ENCODE data around the gene GID8.

GID8 gene

GRCh38 chr20:62995898-62996595 lies 58.1 kb downstream of the GID8 start:
- TF ChIP-seq, protein P1, sequence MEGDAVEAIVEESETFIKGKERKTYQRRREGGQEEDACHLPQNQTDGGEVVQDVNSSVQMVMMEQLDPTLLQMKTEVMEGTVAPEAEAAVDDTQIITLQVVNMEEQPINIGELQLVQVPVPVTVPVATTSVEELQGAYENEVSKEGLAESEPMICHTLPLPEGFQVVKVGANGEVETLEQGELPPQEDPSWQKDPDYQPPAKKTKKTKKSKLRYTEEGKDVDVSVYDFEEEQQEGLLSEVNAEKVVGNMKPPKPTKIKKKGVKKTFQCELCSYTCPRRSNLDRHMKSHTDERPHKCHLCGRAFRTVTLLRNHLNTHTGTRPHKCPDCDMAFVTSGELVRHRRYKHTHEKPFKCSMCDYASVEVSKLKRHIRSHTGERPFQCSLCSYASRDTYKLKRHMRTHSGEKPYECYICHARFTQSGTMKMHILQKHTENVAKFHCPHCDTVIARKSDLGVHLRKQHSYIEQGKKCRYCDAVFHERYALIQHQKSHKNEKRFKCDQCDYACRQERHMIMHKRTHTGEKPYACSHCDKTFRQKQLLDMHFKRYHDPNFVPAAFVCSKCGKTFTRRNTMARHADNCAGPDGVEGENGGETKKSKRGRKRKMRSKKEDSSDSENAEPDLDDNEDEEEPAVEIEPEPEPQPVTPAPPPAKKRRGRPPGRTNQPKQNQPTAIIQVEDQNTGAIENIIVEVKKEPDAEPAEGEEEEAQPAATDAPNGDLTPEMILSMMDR (IDR thresholded peaks at IDR 0.05; ENCODE audit: borderline replicate concordance, insufficient read depth, low read depth, low read length) = no peak

GRCh38 chr20:62996596-62996982 lies 58.6 kb downstream of the GID8 start:
- H3K4me3 ChIP-seq (ENCODE audit: low read depth, low read length) = no peak overlapping the region
- TF ChIP-seq, protein P1 (IDR thresholded peaks at IDR 0.05; ENCODE audit: borderline replicate concordance, insufficient read depth, low read depth, low read length) = no peak

More at GRCh38 chr20:62995898-62996595, 58.1 kb downstream of the GID8 start:
- no peak overlapping the region for H3K4me3 ChIP-seq (ENCODE audit: low read depth, low read length)

DNA sequence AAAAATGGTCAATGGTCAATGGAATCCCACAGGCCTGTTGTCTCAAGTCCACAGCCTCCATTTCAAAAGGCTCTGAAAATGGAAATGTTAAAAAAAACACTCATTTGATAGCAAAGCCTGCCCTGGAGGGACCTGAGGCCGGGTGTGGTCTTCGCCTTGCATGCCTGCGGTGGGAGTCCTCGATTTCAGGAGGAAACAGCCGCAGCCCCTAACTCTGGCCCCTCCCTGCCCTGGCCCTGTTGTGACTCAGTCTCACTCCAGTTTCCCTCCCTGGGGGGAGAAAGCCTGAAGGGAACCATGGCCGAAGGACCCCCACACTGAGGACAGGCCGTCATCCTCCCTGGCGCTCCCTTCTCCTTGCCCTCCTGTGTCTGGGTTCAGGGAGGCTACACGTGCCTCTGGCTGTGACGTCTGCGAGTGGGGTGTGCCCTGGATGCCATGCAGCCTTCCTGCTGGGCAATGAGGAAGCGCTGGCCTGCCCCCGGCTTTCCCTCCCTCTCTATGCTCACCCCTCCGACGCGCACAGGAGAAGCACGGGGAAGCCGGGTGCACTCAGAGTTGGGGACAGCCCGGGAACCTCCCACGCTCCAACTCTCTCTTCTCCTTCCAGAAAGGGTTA lies 59.6 kb downstream of the GID8 start:
- TF ChIP-seq, protein P1 (IDR thresholded peaks at IDR 0.05; ENCODE audit: borderline replicate concordance, insufficient read depth, low read depth, low read length) = no peak

More for the DNA sequence above, 59.6 kb downstream of the GID8 start:
- H3K4me3 ChIP-seq (ENCODE audit: low read depth, low read length) = no peak overlapping the region

All from GM12875 (cell line).